NCI-H82 treated with DMSO at 0.1 percent for 48 hours (cell line): ENCODE measurements around the gene KLF13.

Experiments used
- DNase-seq: peaks from one replicate; lab custom pipeline; 2025; ENCODE audit not compliant: unreplicated experiment; lab: John Stamatoyannopoulos, UW

KLF13 gene

GRCh38 chr15:31360843-31361763 is 34.5 kb downstream of the KLF13 start:
- no peak for DNase-seq

DNA sequence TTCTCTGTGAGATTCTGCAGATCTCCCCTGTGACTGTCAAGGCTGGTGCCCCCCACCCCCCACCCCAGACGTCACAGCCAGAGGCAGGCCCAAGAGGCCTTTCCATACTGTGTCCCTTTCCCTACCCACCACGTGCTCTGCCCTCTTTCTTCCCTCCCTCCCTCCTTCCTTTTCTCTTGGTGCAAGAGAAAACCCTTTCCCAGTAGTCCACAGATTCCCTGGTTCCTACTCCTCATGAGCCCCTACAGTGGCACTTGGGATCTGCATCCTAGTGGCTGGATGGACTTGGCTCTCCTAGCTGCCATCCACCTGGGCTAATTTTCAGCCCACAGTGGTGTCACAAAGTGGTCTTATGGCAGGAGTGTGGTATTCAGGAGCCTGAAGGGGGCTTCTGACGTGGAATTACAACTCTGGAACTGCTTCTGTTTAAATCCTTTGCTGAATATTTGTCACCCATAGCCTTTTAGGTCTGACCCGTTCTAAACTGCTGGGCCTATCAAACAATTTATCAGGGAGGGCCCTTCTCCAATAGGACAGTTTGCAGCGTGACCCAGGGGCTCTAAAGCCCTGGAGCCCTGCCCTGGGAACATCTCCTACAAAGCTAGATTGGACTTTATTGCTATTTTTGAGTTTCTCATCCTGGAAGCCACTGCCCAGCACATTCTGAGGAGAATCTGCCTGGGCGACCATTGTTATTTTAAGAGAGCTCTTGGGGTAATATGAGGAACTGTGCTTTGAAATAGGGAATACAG is 35.3 kb downstream of the KLF13 start:
- no peak for DNase-seq

DNA sequence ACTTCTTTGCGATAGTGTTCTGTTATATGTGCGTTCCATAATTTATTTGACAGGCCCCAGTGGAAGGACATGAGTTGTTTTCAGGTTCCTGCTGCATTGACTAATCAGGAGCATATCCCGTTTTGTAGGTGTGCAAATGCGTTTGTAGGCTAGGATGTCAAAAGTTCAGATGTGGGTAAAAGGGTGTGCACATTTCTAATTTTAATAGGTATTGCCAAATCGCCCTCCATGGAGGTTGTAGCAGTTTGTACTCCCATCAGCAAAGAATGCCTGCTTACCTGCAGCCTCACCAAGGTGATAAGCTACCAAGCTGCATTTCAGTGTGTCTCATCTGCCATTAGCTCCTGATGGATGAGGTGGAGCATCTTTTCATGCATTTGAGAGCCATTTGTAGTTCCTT is 36.3 kb downstream of the KLF13 start:
- no peak for DNase-seq

DNA sequence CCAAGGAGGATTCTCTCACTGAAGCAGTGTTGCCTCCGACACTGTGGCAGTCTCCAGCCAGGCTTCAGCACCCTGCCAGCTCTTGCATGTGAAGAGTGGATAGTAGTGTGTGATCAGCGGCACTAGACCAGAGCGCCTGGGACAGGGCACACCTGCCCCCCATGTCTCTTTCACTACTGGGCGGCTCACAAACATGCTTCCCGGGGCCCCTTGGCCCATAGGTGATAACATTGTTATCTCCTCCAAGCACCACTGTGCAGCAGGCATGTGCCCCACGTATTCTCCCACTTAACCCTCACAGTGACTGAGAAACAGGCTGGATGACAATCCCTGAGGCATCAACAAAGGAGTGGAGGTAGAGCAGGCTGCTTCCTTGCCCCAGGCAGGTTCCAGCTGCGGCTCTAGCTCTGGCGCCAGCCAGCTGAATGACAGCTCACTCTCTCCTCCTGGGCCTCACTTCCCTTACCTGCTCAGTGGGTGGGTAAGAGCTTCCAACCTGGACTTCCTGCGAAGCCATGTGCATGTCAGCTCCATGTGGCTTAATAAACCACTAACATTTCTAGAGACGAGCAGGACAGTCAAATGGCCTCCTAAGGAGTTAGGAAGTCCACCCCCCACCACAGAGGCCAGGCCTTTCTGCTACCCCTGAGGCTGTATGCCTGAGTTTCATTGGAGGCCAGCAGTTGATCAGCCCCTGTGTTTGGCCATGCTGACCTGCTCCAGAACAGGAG is 37.8 kb downstream of the KLF13 start:
- no peak for DNase-seq

GRCh38 chr15:31365032-31365654 is 38.5 kb downstream of the KLF13 start:
- no peak for DNase-seq

DNA sequence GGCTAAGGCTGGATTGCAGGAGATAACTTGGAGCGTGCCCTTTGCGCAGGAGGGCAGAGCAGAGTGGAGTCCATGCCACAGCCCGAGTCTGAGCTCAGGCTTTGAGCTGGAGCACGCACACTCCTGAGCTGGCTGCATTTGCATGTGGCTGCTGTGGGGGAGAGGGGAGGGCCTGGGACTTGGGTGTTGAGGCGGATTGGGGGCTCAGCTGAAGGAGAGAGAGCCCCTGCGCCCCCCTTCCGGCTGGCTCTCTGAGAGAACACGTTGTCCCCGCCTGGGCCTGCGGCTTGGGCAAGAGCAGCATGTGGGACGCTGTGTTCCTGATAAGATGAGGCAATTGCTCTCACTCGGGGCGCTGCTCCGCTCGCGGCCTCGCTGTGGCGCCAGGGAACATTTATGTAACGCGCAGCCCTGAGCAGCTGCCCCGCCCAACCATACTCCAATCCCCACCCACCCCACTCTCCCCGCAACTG is 39.1 kb downstream of the KLF13 start:
- DNase-seq: no peak

DNA sequence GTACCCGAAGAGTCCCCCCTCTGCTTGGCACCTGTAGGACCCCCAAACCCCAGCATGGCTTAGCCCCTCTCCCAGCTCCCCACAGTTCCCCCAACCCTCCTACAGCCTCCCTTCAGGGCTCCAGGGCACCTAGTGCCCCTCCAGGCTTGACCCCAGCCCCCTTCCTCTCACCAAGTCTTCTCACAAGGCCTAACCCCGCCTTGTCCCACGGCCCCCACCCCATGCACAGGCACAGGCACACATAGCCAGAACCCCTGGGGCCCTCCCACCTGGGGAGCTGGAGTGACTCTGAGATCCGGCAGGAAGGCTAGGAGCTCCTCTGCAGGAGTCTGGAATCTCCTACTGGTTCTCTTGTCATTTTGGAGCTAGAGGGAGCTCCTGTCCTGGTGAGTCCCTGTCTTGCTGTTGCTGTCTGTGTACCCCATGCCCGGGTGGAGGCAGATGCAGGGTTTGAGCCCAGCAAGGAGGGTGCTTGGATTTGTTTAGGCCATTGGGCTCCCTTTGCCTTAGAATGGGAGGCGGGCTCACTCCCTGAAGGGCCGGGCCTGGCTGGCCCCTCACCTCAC is 39.6 kb downstream of the KLF13 start:
- no peak for DNase-seq

- DNase-seq: no peak
Measured at GRCh38 chr15:31367021-31367729, 40.5 kb downstream of the KLF13 start.

DNA sequence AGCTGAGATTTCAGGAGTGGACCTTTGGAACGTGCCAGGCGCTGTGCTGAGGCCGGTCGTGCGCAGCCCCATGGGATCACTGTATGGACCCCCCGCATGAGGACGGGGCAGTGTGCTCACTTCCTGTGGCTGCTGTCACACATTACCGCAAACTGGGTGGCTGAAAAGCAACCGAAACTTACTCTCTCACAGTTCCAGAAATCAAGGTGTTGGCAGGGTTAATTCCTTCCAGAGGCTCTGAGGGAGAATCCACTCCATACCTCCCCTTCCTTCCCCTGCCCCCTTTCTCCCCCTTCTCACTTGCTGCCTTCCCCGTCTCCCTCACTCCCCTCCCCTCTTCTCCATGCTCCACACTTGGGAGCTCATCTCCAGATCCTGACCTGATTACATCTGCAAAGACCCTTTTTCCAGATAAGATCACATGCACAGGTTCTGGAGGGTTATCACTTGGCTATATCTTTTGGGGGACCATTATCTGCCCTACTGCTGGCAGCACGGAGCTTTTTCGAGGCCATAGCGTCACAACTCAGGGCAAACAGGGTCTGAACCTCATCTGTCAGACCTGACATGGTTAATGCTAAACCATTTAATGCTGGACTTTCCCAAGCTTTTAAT is 41.2 kb downstream of the KLF13 start:
- DNase-seq: no peak

- no peak for DNase-seq
Measured at GRCh38 chr15:31369727-31370126, 43.1 kb downstream of the KLF13 start.

DNA sequence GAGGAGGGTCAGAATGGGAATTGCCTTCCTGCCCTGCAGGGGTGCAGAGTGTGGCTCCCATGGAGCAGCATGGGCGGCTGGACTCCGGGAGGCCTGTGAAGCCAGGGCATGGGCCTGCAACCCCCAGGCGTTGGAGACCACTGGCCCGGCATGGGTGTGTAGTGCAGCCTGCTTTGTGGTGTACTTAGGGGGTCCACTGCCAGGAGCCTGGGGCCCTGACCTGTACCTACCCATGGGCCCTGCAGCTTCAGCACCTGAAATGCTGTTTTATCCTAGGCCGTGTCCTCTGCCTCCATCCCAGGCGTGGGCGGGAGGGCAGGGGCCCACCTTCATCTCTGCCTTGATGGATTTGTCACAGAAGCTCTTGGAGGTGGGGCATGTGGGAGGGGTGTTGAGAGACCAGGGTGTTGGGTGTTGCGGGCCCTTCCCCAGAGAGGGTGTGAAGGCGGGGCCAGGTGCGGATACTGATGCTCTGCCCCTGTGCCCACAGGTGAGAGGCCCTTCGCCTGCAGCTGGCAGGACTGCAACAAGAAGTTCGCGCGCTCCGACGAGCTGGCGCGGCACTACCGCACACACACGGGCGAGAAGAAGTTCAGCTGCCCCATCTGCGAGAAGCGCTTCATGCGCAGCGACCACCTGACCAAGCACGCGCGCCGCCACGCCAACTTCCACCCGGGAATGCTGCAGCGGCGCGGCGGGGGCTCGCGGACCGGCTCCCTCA is 45.0 kb downstream of the KLF13 start:
- DNase-seq: no peak

DNA sequence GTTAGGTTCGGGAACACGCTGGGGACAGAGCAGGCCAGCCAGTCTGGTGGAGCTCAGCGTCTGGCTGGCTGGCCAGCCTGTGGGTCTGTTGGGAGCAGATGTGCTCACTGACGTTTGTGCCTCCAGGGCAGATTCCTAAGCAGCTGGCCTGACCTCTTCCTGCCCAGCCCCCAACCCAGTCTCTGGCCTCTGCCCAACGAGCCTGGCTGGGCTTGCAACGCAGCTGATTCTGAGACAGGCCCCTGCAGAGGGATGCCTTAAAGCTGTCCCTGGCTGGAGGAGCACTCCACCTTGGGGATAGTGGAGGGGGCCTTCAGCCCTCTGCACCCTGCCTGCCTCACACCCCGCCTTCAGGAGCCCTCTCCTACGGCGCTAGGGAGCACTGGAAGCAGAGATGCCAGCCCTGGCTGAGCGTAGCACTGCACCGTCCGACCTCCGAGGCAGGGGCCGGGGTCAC is 46.0 kb downstream of the KLF13 start:
- DNase-seq: no peak

DNA sequence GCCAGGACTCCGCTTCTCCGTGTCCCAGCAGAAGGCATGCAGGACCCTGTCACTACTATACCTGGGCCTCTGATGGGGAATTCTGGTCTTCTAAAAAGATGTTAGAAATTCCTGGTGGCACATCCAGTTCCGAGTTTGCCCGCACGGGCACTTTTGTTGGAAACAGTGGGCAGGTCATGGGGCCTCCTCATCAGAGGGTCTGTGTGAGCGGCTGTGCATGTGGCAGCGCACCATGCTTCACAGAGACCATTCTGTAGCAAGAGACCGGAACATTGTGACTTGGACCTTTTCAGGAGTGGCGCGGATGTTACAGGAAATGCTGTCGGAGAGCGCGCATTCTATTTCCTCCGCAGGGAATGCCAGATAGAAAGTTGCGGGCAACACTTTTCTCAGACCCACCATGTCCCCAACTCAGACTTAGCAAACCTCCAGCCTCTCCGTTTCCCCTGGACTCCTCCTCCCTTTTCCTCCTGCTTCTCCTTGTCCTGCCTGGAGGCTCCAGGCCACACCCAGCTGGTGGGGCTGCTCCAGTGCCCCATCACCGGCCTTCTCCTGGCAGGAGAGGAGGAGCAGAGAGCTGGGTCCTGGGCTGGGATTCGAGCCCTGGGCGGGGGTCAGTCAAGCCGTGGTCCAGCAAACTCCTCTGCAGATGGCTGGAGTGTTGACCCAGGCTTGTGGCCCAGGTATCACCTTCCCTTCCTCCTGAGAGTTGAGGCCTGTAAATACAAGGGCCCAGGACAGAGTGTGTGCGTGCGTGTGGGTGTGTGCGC is 46.6 kb downstream of the KLF13 start:
- no peak for DNase-seq

DNA sequence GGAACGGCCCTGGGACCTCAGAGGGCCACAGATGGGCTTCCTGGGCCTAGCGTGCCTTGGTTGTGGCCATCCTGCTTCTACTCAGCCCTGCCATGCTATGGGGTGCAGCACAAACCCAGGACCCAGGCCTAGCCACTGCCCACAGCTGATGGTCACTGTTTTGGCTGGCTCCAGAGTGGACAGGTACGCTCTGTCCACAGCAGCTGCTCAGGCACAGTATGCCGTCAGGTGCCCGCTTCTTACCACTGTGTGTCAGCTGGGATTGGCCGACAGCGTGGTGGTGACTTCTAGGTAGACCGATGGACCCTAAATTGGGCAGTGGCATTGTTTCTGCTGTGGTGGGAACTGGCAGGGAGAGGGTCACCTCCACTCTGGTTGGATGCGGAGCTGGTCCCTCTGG is 47.3 kb downstream of the KLF13 start:
- DNase-seq: no peak

DNA sequence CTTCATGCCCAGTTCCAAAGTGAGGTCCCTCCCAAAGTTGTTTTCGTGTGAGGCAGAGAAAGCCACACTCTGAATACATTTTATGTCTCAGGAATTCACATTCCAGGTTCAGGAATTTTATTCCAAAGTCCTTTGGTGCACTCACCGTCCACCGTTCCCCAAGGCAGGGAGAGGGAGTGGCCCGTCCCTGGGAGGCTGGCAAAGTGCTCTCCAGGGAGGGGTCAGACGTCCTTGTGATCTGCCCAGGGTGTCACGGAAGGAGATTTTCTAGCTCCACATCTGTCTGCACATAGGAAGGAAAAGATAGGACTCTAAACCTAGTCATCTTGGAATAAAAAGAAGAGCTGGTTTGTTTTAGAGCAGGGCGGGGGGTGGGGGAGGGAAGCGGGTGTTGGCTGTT is 47.9 kb downstream of the KLF13 start:
- no peak for DNase-seq

DNA sequence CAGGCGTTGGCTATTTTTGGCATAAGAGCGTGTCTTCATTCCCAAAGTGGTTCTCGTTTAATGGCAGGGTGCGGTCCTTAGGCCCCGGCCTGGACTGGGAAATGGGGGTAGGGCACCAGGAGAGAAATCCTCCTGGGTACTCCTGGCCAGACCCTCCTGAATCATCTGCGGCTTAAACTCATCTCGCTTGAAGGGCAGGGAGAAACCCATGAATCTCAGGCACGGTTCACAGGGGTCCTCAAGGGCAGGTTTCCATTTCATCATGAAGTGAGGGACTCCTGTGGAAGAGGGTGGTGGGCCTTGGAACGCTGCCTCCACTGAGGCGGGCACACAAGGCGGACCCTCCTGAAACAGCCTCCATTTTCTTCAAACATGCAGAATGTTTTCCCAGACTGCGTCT is 48.4 kb downstream of the KLF13 start:
- no peak for DNase-seq

DNA sequence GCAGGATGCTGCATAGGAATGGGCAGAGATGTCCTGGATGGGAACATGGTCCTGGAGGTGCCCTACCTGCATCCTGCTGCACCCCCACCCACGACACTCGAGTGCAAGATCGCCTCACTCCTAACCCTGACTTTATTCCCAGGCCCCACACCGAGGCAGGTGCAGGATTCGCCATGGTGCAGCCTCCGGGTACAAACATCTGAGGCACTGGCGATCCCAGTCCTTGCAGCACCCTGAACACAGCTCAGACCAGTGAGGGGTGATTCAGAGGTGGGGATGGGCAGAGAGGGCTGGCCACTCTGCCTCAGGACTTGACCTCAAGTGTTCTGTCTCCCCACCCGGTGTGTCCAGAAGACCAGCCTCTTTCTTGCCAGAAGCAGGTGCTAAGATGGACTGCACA is 49.1 kb downstream of the KLF13 start:
- no peak for DNase-seq

GRCh38 chr15:31376511-31376910 is 49.9 kb downstream of the KLF13 start:
- no peak for DNase-seq
